ENCODE results near the gene CACNA2D4. TPM values are rescaled to one million over a fixed set of nuclear protein-coding genes. Genes with fewer than 3 reads are reported as not detected.
A peak's percentile ranks its signal among the peaks of the same experiment; 100 is the strongest.

Gene CACNA2D4
- total RNA-seq, 2 donors from 2014 or later = 5.1 to 5.9 TPM

- ATAC-seq (no peak), DNase-seq (peak in 1 of 2 donors; percentile 18)
- intact Hi-C loops (cut with DNase I, micrococcal nuclease) = no loop called here
Measured at GRCh38 chr12:1805441-1806081, 112.9 kb downstream of the CACNA2D4 start.

- ATAC-seq (peak; percentile 92), DNase-seq (peak; percentile 90 to 92)
- intact Hi-C loops (cut with DNase I, micrococcal nuclease) = no loop called here
Measured at GRCh38 chr12:1804545-1805332, 113.7 kb downstream of the CACNA2D4 start.

GRCh38 chr12:1803736-1804135 is 114.7 kb downstream of the CACNA2D4 start:
- intact Hi-C loops (cut with DNase I, micrococcal nuclease) = no loop called here
- ATAC-seq (no peak), DNase-seq (peak in 1 of 2 donors; percentile 8)

- intact Hi-C loops (cut with DNase I, micrococcal nuclease) = no loop called here
- peak in 1 of 2 donors; percentile 20 for DNase-seq
- ATAC-seq = no peak
Measured at GRCh38 chr12:1801303-1801975, 117.0 kb downstream of the CACNA2D4 start.

- ATAC-seq = no peak
- intact Hi-C loops (cut with DNase I, micrococcal nuclease) = no loop called here
- DNase-seq = peak; percentile 21 to 58
Measured at GRCh38 chr12:1800401-1801302, 117.8 kb downstream of the CACNA2D4 start.

GRCh38 chr12:1799882-1800400 is 118.5 kb downstream of the CACNA2D4 start:
- intact Hi-C loops (cut with DNase I, micrococcal nuclease) = loop anchor here (5.0 to 10.0 kb wide), 3 partner anchors 137 to 232 kb away; no protein-coding TSS in a partner anchor
- ATAC-seq = no peak
- DNase-seq = peak in 1 of 2 donors; percentile 19

- intact Hi-C loops (cut with DNase I, micrococcal nuclease) = loop anchor here (5.0 to 10.0 kb wide), 3 partner anchors 138 to 233 kb away; no protein-coding TSS in a partner anchor
- ATAC-seq (no peak), DNase-seq (no peak)
Measured at GRCh38 chr12:1799051-1799881, 119.2 kb downstream of the CACNA2D4 start.

- intact Hi-C loops (cut with DNase I, micrococcal nuclease) = loop anchor here (5.0 to 10.0 kb wide), 3 partner anchors 139 to 234 kb away; no protein-coding TSS in a partner anchor
- DNase-seq = no peak
- ATAC-seq = no peak
Measured at GRCh38 chr12:1798641-1799020, 119.8 kb downstream of the CACNA2D4 start.

- no peak for DNase-seq
- ATAC-seq = no peak
- intact Hi-C loops (cut with DNase I, micrococcal nuclease) = loop anchor here (5.0 to 10.0 kb wide), 3 partner anchors 139 to 234 kb away; no protein-coding TSS in a partner anchor
Measured at GRCh38 chr12:1797991-1798640, 120.3 kb downstream of the CACNA2D4 start.

GRCh38 chr12:1797011-1797901 is 121.2 kb downstream of the CACNA2D4 start:
- DNase-seq = peak; percentile 73 to 85
- peak; percentile 69 for ATAC-seq
- intact Hi-C loops (cut with DNase I, micrococcal nuclease) = loop anchor here (5.0 to 10.0 kb wide), 3 partner anchors 140 to 235 kb away; no protein-coding TSS in a partner anchor

GRCh38 chr12:1796515-1797010 is 121.9 kb downstream of the CACNA2D4 start:
- DNase-seq = peak in 1 of 2 donors; percentile 72
- ATAC-seq = peak; percentile 64
- intact Hi-C loops (cut with DNase I, micrococcal nuclease) = loop anchor here (5.0 to 10.0 kb wide), 3 partner anchors 141 to 236 kb away; no protein-coding TSS in a partner anchor

GRCh38 chr12:1795785-1796514 is 122.5 kb downstream of the CACNA2D4 start:
- peak; percentile 88 for ATAC-seq
- intact Hi-C loops (cut with DNase I, micrococcal nuclease) = loop anchor here (5.0 to 10.0 kb wide), 3 partner anchors 141 to 236 kb away; no protein-coding TSS in a partner anchor
- DNase-seq = peak; percentile 94 to 95

GRCh38 chr12:1795221-1795784 is 123.1 kb downstream of the CACNA2D4 start:
- ATAC-seq = no peak
- no peak for DNase-seq
- intact Hi-C loops (cut with DNase I, micrococcal nuclease) = loop anchor here (5.0 to 10.0 kb wide), 3 partner anchors 141 to 237 kb away; no protein-coding TSS in a partner anchor

- ATAC-seq (no peak), DNase-seq (no peak)
- intact Hi-C loops (cut with DNase I, micrococcal nuclease) = loop anchor here (5.0 to 10.0 kb wide), 3 partner anchors 140 to 238 kb away; no protein-coding TSS in a partner anchor
Measured at GRCh38 chr12:1794440-1795090, 123.9 kb downstream of the CACNA2D4 start.
